ENCODE data around the gene CXorf58. TPM values are rescaled to one million over a fixed set of nuclear protein-coding genes. Genes with fewer than 3 reads are reported as not detected.
A peak's percentile ranks its signal among the peaks of the same experiment; 100 is the strongest.
"Not testable (repeated sequence)": the region's sequence is repeated elsewhere in the genome, so short reads cannot be mapped to it uniquely, and the experiment has no call there.

The CXorf58 gene
- total RNA-seq, 1 experiment from 2014 or later, result not detected

- DNase-seq (ENCODE audit: low read depth), result peak; percentile 25
Observed at GRCh38 chrX:23952984-23953907, 45.4 kb downstream of the CXorf58 start.

- no peak for DNase-seq (ENCODE audit: low read depth)
Observed at GRCh38 chrX:23953908-23954269, 46.1 kb downstream of the CXorf58 start.

- DNase-seq (ENCODE audit: low read depth), result no peak
Observed at GRCh38 chrX:23954396-23954795, 46.6 kb downstream of the CXorf58 start.

GRCh38 chrX:23959781-23960180 is 52.0 kb downstream of the CXorf58 start:
- DNase-seq (ENCODE audit: low read depth), result no peak

- no peak for DNase-seq (ENCODE audit: low read depth)
Observed at GRCh38 chrX:23964191-23964590, 56.4 kb downstream of the CXorf58 start.

- not testable (repeated sequence) for DNase-seq (ENCODE audit: low read depth)
Observed at GRCh38 chrX:23965630-23966029, 57.8 kb downstream of the CXorf58 start.

- no peak for DNase-seq (ENCODE audit: low read depth)
Observed at GRCh38 chrX:23978491-23978890, 70.7 kb downstream of the CXorf58 start.

GRCh38 chrX:23980011-23980441 is 72.2 kb downstream of the CXorf58 start:
- DNase-seq (ENCODE audit: low read depth), result no peak

GRCh38 chrX:23981222-23981621 is 73.4 kb downstream of the CXorf58 start:
- DNase-seq (ENCODE audit: low read depth), result no peak

- no peak for DNase-seq (ENCODE audit: low read depth)
Observed at GRCh38 chrX:23981711-23982110, 73.9 kb downstream of the CXorf58 start.

- DNase-seq (ENCODE audit: low read depth), result no peak
Observed at GRCh38 chrX:23982891-23983290, 75.1 kb downstream of the CXorf58 start.

Other genes with a start within 250 kb of the CXorf58 start
- gene PRDX4, start 240.5 kb upstream of the CXorf58 start, total RNA-seq (2014; rRNA removed; shearing (Covaris generic)), result 478 and 538 TPM in 2 replicates
- gene ACOT9, start 164.7 kb upstream of the CXorf58 start, total RNA-seq (2014; rRNA removed; shearing (Covaris generic)), result 68.0 and 73.6 TPM in 2 replicates
- gene SAT1, start 124.8 kb upstream of the CXorf58 start, total RNA-seq (2014; rRNA removed; shearing (Covaris generic)), result 82.5 and 97.9 TPM in 2 replicates
- 40.1 and 41.8 TPM in 2 replicates for gene APOO, start 68 bp upstream of the CXorf58 start, total RNA-seq (2014; rRNA removed; shearing (Covaris generic))
- gene KLHL15, start 119.2 kb downstream of the CXorf58 start, total RNA-seq (2014; rRNA removed; shearing (Covaris generic)), result 12.8 and 14.7 TPM in 2 replicates
- 207 and 214 TPM in 2 replicates for gene EIF2S3, start 146.9 kb downstream of the CXorf58 start, total RNA-seq (2014; rRNA removed; shearing (Covaris generic))
- 36.9 and 37.6 TPM in 2 replicates for gene ZFX, start 241.7 kb downstream of the CXorf58 start, total RNA-seq (2014; rRNA removed; shearing (Covaris generic))

Measured in RPMI7951 (cell line).